GF-D8 (cell line): ENCODE results near the gene CEP170B.
"Not testable (repeated sequence)": the region's sequence is repeated elsewhere in the genome, so short reads cannot be mapped to it uniquely, and the experiment has no call there.

ENCODE experiments used
- DNase-seq: peaks from one replicate; lab custom pipeline; 2025; lab: John Stamatoyannopoulos, UW

Gene CEP170B

DNA sequence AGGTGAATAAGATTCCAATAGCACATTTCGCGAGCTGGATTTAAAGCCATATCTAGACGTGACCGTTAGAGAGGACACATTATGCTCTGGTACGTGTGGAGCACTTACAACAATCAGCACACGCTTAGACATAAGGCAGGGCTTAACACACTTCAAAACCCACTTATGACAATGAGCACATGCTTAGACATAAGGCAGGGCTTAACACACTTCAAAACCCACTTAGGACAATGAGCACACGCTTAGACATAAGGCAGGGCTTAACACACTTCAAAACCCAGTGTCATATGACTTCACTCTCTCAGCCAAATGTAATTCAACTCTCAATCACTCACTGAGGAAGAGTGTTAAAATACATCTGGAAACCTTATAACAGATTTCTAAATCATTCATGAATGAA lies 48.4 kb downstream of the CEP170B start:
- no peak for DNase-seq

DNA sequence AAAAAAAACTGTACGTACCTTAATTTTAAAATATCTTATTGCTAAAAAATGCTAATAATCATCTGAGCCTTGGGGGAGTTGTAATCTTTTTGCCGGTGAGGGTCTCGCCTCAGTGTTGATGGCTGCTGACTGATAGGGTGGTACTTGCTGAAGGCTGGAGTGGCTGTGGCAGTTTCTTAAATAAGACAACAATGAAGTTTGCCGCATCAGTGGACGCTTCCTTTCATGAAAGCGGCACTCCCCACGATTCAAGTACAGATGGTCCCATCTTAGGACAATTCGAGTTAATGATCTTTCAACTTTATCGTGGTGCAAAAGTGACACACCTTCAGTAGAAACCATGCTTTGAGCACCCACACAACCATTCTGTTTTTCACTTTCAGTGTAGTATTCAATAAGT lies 52.0 kb downstream of the CEP170B start:
- DNase-seq = no peak

DNA sequence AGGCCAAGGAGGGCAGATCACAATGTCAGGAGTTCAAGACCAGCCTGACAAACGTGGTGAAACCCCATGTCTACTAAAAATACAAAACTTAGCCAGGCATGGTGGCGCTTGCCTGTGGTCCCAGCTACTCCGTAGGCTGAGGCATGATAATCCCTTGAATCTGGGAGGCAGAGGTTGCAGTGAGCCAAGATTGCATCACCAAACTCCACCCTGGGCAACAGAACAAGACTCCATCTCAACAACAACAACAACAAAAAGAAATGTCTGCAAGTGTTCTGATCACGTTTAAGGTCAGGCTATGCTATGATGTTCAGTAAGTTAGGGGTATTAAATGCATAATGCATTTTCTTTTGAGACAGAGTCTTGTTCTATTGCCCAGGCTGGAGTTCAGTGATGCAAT lies 52.9 kb downstream of the CEP170B start:
- no peak for DNase-seq

DNA sequence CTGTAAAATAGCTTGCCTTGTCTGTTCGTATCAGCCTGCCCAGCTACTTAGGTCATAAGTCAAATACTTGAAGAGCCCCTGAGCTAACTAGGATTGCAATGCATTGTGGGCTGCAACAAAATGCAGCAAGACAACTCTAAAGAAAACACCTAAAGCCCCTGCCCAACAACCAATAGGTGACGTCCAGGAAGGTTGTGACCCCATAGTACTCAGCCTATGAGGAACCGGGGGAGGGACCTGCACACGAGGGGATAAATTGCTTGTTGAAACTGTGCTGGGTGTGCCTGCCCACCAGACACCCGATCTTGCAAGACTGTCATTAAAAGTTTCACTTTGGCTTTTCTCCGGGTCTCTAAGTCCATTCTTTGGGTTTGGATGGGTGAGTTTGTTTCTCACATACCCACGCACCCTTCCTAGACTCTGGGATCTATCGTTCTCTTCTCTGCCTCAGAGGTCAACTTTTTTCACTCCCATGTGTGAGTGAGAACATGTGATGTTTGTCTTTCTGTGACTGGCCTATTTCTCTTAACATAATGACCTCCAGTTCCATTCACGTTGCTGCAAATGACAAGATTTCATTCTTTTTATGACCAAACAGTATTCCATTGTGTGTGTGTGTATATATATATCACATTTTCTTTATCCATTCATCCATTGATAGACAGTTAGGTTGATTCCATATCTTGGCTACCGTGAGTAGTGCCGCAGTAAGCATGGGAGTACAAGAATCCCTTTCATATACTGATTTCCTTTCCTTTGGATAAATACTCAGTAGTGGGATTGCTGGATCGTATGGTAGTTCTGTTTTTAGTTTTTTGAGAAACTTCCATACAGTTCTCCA lies 54.3 kb downstream of the CEP170B start:
- not testable (repeated sequence) for DNase-seq

DNA sequence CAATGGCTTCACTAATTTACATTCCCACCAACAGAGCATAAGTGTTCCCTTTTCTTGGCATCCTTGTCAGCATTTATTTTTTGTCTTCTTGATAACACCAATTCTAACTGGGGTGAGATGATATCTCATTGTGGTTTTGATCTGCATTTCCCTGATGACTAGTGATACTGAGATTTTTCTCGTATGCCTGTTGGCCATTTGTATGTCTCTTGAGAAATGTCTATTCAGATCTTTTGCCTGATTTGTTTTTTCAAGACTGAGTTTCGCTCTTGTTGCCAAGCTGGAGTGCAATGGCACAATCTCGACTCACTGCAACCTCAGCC lies 54.9 kb downstream of the CEP170B start:
- no peak for DNase-seq

DNA sequence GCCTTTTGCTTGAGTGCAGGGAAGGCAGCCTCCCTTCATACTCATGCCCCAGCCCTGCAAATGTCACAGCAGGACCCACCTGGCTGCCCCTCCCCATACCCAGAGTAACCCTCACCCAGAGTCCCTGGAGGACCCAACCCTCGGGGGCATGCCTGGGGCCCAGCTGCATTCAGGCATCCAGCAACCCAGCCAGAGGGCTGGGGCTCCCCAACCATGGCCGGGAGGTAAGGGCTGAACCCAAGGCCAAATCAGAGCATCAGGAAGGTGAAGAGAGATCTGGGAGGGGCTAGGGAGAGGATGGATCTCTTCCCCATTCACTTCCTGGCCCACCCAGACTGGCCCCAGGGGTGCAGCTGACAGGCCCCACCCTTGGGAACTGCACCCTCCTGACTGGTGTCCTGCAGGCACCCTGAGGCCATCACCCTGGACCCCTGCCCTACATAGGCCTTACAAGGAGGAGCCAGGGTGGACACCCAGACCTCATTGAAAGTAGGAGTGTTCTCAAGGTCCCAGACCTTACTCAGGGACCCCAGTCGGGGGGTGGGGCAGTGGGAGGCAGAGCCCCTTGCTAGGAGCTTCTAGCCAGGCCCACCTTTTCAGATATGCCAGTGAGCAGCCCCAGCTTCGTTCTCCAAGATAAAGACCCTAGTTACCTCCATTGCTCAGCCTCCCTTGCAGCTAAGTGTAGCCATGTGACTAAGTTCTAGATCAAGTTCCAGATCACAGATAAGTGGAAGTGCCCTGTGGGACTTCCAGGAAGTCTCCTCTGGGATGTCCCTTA lies 58.8 kb downstream of the CEP170B start:
- DNase-seq = no peak

DNA sequence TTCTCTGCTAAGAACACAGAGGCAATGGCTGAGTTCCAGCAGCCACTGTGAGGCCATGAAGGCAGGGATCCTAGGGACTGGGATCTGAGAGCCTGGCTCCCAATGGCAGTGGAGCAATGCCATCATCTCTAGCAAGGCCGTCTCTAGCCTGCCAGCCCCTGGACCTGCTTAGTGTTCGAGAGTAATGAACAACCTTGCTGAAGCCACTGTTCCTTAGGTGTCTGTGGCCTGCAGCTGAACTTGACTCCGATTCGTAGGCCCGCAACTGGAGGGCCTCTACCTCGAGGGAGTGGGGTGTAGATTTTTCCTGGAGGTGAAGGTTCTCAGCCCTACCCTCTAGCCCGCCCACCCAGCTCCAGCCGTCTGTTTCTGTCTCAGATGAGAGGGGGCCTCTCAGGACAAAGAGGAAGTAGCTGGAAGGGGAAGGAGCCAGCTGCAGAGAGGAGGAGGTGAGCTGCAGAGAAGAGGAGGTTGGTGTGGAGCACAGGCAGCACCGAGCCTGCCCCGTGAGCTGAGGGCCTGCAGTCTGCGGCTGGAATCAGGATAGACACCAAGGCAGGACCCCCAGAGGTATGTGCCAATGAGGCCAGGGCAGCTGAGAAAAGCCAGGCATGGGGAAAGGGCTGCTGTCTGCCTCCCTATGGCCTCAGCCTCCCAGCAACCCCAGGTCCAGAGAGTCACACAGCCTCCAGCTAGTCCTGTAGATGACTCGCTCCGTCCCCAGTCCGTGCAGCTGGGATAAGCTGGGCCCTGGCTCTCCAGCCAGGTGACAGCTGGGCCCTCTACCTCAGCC lies 59.5 kb downstream of the CEP170B start, which contains the start of gene PLD4:
PLD4 (plus strand) TSS at position 459 of the 793 bp plus-strand sequence. CDS start 2,262 bp downstream, outside the sequence.
- DNase-seq = no peak

DNA sequence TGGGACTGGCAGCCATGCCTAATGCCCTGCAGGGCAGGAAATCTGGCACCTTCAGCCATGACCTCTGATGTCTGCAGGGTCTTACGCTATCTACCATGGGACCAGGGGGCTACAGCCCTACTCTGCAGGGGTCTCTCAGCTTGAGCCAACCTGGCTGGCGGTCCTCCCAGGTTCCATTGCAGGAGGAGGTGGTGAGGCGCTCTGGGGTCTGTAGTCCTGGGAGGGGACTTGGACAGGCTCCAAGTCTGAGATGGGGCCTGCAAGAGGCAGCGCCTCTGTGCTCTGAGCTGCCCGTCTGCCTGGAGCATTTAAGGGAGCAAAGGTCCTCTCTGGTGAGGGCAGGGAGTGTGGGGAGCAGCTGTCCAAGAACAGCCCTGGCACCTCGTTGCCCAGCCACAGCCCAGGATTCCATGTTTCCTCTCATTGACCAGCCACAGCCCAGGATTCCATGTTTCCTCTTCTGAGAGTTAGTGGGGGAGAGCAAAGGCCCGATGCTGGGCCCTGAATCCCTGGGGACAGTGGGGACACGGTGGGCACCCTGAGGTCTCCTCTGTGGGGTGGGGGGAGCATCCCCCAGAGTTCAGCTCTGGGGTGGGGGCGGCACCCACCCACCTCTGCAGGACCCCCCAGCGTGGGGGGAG lies 60.3 kb downstream of the CEP170B start:
- DNase-seq = no peak

DNA sequence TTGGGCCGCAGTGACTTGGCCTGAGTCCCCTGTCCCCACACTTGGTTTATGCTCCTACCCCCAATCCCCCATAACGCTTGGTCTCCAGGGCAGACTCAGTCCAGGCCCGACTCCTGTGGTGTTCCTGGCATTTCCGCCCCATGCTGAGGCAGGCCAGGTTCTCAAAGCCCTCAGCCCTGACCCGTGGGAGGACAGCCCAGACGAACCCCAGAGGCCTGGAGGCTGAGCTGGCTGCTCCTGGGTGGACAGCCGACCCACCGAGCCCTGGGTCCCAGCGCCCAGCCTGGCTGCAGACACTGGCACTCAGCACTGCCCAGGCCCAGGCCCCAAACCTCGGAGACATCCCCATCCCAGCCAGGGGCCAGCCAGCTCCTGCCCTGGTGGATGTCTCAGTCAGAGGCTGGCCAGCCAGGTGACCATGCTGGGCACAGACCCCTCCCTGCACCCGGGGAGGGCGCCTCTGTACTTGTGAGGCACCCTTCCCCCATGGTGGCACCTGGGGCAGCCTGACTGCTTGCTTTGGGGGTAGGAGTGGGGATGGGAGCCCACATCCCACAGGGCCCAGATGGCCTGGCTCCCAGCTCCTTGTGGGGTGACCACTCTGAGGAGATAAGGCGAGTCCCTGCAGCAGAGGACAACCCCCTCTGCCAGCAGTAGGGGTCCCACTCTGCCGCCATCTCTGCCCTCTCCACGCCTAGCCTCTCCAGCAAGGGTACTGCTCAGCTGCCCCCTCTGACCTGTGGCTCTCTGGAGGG lies 61.0 kb downstream of the CEP170B start:
- no peak for DNase-seq

DNA sequence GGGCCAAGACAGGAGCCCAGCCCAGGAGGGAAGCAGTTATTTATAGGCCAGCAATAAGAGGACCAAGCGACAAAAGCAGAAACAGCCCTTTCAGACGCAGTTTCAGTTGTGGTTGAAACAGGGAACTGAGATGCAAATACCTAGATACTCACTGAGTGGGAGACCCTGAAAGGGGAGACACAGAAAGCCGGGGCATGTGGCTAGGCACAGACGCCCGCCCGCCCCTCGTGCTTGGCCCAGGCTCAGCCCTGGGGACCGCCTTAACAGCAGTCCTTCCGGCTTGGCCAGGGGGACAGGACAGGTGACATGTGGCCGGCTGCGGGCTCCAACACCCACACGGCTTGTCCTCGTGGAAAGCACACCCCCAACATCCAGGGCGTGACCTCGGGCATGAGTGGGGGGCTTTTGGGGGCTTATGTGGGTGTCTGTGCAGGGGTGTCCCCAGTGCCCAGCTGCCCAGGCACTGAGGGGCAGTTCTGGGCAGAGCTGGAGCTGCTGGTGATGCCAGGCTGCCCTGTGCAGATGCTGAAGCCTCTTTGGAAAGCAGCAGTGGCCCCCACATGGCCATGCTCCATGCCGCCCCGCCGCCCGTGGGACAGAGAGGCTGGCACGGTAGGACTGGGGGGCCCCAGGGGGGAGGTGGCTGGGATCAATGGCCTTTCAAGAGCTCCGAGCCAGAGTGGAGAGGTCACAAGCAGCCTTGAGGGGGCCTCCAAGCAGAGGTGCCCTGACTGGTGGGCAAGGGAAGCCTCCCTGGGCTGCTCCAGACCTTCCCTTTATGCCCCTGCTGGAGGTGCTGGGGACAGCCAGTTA lies 61.8 kb downstream of the CEP170B start:
- DNase-seq = no peak

DNA sequence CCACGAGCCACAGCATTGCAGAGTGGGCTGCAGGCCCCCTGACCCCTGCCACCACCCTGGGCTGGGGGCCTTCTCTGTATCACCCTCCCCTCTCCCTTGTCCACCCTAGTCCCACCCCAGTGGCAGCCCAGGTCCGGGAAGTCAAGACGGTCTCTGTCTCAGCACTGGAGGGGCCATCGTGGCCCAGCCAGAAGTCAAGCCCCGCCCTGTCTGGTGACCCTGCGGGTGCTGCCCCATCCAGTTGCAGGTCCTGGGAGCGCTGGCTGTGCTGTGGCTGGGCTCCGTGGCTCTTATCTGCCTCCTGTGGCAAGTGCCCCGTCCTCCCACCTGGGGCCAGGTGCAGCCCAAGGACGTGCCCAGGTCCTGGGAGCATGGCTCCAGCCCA lies 62.4 kb downstream of the CEP170B start:
- no peak for DNase-seq

DNA sequence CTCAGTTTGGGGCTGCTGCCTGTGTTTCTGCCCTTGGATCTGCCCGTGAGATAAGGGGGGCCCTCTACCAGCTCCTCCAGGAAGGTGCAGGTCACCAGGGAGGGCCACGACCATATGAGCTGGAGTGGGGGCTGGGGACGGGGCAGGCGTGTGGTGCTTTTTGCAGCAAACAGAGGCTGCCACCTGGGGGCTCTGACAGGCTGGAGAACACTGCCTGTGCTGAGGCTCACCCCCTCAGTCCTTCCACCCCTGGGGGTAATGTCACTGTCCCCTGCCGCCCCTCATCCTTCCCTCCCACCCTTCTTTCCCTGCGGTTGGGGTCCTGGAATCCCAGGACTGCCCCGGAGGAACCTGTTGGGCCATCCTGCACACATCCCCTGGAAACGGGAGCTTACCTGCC lies 62.8 kb downstream of the CEP170B start:
- no peak for DNase-seq

DNA sequence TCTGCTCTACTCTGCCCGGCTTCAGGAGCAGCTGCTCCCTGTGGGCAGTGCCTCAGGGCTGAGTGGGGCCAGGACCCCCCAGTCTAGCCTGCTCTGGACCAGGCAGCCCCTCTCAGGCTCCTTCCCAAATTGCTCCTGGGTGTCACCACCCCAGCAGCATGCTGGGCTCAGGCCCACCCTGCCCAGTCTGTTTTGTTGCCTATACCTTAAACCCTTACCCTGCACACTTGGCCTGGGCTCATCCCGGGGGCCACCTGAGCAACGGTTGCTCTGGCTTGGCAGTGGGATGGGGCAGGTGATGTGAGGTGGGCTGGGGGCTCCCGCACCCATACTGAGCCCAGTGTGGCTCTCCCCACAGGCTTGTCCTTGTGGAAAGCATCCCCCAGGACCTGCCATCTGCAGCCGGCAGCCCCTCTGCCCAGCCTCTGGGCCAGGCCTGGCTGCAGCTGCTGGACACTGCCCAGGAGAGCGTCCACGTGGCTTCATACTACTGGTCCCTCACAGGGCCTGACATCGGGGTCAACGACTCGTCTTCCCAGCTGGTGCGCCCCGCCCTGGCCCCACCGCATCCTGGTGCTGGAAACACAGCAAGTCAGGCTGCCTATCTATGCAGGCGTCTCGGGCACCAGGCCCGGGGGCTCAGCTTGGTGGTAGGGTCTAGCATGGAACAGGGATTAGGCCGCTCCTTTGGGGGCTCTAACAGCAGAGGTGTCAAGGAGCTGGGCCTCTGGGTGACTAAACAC lies 63.5 kb downstream of the CEP170B start:
- no peak for DNase-seq

DNA sequence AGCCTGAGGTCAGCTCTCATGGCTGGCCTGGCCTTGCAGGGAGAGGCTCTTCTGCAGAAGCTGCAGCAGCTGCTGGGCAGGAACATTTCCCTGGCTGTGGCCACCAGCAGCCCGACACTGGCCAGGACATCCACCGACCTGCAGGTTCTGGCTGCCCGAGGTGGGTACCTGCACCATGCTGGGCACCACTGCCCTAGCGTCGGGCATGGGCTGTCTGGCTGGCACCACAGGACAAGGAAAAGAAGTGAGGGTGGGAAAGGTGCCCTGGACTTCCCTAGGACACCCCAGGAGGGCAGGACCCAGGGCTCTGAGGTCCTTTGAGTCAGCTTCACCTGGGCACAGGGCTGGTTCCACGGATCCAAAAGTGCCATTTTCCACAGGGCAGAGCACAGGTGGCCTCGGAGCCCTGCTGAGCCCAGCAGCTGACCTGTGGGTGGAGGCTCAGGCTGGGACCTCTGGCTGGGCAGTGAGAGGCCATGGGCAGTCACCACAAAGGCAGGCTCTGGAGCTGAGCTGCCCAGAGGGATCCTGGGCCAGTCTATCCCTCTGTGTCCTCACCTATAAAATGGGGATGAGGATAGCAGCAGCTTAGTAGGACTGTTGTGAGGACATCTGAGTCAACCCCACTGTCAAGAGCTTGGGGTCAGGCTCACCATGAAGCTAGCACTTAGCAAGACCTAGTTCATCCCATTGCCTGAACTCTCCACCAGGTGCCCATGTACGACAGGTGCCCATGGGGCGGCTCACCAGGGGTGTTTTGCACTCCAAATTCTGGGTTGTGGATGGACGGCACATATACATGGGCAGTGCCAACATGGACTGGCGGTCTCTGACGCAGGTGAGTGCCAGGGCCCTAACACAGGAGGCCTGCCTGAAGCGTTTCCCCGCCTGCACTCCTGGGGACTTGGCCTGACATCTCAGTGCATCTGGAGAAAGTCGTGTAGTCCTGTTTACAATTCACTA lies 64.5 kb downstream of the CEP170B start:
- no peak for DNase-seq

DNA sequence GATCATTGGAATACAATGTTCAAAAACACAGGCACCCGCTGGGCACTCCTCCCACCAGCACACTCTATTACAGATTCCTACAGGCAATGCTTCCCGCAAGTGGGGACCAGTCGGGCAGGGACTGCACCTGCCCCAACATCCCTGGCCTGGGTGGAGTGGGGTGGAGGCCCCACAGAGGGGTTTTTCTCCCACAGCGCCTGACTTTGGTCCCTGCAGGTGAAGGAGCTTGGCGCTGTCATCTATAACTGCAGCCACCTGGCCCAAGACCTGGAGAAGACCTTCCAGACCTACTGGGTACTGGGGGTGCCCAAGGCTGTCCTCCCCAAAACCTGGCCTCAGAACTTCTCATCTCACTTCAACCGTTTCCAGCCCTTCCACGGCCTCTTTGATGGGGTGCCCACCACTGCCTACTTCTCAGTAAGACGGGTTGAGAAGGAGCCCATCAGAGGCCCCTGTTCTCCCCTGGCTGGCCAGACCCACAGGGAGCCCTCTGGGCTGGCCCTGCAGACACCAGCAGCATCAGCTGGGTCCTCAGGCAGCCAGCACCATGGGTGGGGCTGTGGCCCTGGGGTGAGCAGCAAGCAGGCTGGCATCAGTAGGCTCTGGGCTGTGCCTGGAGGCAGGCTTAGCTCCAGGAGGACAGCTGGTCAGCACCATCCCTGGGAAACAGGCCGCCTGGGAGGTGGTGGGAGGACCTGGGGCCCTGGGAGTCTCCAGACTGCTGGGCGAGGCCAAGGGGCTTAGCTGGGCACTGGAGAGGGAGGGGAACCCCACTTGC lies 65.6 kb downstream of the CEP170B start:
- DNase-seq = no peak

DNA sequence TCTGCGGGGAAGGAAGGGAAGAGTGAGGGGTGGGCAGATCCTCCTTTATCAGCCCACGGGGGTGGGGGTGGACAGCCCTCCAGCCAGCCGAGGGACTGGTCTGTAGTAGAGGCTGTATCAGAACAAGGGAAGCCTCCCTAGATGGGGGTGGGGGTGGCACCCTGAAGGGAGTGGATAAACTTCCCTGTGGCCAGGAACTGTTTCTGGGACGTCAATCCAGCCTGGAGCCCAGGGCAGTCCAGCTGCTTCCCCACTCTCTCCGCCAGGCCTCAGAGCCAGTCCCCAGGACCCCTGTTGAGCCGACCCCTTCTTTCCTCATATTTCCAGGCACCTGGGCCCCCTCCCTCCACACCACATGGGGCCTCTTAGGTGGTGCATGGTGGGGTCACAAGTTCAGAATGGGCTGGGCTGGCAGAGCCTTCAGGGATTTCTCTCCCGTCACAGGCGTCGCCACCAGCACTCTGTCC lies 66.3 kb downstream of the CEP170B start:
- no peak for DNase-seq

DNA sequence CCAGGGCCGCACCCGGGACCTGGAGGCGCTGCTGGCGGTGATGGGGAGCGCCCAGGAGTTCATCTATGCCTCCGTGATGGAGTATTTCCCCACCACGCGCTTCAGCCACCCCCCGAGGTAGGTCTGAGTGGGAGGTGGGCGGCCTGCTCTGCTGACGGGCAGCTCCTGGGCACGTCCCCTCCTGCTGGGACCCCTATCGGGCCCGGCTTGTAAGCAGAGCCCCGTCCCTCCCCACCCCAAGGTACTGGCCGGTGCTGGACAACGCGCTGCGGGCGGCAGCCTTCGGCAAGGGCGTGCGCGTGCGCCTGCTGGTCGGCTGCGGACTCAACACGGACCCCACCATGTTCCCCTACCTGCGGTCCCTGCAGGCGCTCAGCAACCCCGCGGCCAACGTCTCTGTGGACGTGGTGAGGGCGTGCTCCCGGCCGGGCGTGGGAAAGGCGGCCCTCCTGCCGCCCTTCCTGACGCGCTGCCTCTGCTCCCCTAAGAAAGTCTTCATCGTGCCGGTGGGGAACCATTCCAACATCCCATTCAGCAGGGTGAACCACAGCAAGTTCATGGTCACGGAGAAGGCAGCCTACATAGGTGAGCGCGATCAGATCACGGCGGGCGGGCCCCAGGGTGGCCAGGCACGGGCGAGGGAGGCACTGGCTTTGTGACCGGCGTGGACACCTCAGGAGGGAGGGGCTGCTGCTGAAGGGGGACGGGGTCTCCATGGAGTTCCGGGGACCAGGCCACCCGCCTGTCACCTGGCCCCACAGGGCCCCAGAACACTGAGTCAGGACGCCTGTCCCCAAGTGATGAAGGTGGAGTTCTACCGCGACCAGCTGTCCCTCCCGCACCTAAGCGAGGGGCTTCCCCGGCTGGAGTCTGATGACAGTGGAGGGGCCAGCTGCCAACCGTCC lies 67.0 kb downstream of the CEP170B start:
- DNase-seq = no peak
